ELF-1 (cell line): ENCODE results near the gene ANTXR2.
"Not testable (repeated sequence)": the region's sequence is repeated elsewhere in the genome, so short reads cannot be mapped to it uniquely, and the experiment has no call there.

Source experiments
- DNase-seq: peaks from one replicate; pipeline ENCODE4 v3.0.0-alpha.2; 2016; ENCODE audit warnings: low read depth, low spot score

The ANTXR2 gene

DNA sequence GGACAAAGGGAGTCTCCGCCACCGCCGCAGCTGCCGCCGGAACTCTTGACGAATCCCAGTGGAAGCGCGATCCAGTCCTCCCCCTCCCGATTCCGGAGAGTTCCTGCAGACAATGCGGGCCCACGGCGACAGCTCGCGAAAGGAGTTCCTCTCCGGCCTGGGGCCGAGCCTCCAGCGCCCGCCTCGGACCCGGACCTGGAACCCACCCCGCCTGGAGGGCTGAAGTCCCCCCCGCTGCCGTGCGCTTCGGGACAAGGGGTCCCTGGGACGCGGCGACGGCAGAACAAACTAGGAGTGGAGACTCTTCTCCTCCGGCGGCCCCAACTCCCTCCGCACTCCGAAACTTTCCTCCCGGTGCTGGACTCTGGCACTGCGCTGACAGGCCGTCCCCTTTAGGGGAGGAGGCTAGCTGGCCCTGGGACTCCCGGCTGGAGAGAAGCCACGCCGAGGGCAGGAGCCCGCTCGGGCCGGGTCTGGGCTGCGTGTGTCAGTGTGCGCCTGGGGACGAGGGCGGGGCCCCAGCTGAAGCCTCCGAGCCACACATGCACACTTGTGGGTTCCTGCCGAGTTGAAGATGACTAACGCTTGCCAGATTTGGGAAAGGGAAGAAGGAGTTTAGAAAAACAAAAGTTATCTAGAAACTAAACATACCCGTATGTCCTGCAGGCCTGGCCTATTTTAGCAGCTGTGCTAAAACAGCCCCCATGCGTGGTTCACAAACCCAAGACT lies at the start of gene ANTXR2:
Gene ANTXR2 (minus strand): TSS at position 486 of the 729 bp plus-strand sequence. CDS start 669 bp downstream, outside the sequence.
- peak; percentile 91 for DNase-seq

DNA sequence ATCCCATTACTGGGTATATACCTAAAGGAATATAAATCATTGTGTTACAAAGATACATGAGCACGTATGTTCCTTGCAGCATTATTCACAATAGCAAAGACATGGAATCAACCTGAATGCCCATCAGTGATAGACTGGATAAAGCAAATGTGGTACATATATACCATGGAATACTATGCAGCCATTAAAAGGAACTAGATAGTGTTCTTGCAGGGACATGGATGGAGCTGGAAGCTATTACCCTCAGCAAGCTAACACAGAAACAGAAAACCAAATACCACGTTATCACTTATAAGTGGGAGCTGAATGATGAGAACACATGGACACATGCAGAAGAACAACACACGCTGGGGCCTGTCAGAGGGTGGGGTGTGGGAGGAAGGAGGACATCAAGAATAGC lies 48.8 kb upstream of the ANTXR2 start:
- not testable (repeated sequence) for DNase-seq

GRCh38 chr4:80119620-80120019 lies 46.6 kb upstream of the ANTXR2 start:
- not testable (repeated sequence) for DNase-seq

DNA sequence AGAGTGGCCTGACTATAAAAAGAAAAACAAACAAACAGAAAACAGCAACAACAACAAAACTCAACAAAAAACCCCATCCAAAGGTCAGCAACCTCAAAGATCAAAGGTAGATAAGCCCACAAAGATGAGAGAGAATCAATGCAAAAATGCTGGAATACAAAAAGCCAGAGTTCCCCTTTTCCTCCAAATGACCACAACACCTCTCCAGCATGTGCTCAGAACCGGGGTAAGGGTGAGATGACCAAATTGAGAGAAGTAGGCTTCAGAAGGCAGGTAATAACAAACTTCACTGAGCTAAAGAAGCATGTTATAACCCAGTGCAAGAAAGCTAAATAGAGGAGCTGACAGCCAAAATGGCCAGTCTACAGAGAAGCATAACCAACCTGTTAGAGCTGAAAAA lies 43.5 kb upstream of the ANTXR2 start:
- no peak for DNase-seq

DNA sequence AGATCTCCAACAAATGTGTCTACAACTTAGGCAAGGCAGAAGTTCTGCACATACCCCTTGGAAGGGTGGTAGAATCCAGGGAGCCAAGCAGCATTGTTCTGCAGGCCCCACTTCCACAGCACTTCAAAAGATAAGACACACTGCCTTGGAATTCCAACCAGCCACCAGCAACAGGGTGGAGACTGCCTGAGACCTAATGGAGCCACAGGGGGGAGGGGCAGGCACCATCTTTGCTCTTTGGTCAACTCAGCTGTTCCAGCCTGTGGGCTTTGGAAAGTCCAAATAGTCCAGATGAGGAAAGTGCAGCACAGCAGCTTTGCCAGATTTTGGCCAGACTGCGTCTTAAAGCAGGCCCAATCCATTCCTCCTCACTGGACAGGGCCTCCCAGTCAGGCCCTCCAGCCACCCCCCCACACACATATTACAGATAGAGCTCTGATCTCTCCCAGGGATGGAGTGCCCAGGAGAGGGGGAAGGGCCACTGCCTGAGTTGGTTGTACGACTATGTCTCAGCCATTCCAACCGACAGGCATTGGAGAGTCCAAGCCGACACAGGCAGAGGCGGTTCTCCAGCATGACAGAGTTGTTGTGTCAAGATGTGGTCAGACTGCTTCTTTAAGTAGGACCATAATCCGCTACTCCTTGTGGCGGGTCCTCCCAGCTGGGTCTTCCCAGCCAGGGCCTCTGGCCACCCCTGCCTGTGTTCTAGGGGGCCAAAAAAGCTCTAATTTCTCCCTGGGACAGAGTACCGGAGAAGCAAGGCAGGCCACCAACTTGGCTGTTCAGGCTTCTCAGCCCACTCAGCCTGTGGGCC lies 42.5 kb upstream of the ANTXR2 start:
- DNase-seq = peak; percentile 41

GRCh38 chr4:80114732-80115265 lies 41.8 kb upstream of the ANTXR2 start:
- no peak for DNase-seq

- DNase-seq = no peak
Measured at GRCh38 chr4:80113615-80114014, 40.6 kb upstream of the ANTXR2 start.

DNA sequence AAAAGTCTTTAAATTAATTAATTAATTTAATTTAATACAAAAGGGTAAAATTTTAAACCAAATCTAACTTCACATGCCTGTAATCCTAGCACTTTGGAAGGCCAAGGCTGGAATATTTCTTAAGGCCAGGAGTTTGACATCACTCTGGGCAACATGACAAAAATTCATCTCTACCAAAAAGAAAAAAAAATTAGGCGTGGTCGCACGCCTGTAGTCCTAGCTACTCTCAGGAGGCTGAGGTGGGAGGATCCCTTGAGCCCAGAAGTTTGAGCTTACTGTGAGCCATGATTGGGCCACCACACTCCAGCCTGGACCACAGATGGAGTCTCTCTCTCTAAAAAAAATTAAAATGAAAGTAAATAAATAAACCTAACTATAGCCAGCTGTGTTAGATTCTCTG lies 39.2 kb upstream of the ANTXR2 start:
- DNase-seq = no peak

DNA sequence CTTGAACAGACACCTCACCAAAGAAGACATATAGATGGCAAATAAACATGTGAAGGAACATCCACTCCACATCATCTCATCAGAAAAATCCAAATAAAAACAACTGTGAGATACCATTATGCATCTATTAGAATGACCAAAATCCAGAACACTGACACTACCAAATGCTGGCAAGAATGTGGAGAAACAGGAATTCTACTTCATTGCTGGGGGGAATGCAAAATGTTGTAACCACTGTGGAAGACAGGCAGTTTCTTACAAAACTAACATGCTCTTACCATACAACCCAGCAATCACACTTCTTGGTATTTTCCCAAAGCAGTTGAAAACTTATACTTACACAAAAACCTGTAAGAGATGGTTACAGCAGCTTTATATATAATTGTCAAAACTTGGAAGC lies 38.2 kb upstream of the ANTXR2 start:
- DNase-seq = no peak

DNA sequence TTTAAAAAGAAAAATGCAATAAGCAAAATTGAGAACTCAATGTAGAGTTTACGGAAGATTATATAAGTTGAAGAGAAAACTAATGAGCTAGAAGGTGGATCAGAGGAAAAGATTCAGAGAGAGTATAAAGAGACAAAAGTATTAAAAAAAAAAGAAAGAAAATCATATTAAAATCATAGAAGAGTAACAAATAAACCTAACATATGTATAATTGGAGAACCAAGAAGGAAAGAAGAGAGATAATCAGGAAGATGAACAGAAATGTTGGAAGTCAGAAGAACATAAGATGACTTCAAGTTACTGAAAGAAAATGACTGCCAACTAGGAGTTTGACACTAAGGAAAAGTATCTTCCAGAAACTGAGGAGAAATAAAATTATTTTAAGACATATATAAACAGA lies 34.3 kb upstream of the ANTXR2 start:
- no peak for DNase-seq

GRCh38 chr4:80104927-80105326 lies 31.9 kb upstream of the ANTXR2 start:
- no peak for DNase-seq

DNA sequence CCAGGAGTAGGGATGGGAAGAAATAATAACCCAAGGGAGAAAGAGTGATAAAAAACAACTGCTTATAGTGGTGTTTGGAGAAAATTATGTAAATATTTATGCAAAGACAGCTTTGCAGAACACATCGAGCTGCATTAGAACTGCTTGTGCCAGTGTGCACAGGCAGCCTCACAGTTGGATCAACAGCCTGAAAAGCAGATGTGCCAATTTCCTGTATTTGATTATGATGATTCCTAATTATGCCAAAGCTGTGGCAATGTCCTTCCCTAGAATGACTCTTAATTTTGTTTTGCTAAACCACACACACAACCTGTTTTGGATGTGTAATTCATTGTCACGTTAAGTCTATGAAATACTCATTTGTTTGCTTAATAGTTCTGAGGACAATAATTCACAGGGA lies 30.6 kb upstream of the ANTXR2 start:
- DNase-seq = no peak

GRCh38 chr4:80101792-80102116 lies 28.7 kb upstream of the ANTXR2 start:
- no peak for DNase-seq

DNA sequence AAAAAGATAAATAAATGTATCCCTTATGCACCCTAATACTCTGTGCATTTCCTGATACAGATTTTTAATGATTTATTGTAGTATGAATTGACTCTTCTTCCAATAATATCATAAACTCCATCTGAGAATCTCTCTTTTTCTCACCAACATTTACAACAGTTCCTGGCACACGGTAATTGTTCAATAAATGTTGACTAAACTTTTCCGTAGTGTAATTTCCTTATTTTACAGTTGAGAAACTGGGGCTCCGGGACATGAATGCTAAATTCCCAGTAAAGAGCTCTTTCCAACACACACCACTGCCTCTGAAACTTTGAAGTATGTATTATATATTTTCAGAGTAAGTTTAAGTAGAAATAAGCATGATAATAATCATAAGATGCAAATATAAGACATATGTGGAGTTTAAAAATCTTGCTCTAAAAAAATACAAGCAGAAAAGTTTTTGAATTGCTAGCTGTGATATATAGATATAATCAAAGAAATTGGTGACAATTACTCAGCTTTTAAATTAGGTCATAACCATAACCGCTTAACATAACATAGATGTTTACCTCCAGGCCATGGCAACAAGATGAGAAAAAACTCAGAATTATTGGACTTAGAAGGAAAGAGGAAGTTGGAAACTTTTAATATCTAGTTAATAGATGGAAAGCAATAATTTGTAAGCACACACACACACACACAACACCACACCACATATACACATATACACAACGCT lies 28.2 kb upstream of the ANTXR2 start:
- no peak for DNase-seq

GRCh38 chr4:80099671-80100070 lies 26.6 kb upstream of the ANTXR2 start:
- no peak for DNase-seq

DNA sequence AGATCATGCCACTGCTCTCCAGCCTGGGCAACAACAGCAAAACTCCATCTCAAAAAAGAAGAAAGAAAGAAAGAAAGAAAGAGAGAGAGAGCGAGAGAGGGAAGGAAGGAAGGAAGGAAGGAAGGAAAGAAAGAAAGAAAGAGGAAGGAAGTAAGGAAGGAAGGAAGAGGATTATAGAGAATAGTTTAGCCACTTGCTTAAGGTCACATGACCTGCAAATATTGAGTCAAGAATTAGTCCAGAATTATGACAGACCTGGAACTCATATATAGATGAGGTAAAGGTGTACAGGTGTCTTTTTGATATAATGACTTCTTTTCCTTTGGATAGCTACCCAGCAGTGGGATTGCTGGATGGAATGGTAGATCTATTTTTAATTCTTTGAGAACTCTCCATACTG lies 25.6 kb upstream of the ANTXR2 start:
- DNase-seq = no peak

DNA sequence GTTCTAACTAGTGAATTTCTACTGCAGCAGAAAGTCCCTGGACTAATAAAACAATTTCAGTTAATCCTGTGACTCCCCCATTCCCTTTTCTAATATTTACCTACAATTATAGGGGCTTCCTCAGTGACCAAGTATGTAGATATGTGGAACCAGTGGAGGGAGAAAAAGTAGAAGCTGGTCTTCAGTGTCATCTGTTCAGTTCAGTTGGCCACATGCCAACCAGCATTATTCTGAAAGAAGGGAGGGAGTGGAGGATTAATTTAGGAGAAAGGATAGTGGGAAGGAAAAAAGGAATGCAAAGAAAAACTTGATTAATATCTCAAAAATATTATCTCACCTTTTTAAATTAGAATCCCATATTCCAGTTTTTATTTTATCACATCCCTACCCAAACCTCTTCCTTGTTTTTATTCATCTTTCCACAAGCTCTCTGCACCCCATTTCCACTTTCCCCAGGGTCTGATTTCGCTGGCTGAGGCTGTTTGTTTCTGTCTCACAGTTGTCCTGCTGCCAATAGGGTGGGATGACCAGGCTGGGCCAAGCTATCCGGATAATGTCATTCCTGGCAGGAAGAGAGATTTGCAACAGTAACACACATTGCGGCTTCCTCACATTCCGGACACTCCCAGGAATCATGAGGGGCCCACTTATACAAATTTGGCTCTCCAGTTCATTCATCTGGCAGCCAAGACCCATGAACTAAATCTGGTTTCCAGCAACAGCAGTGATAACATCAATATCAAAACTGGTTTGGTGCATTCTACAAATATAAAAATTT lies 24.6 kb upstream of the ANTXR2 start:
- no peak for DNase-seq

DNA sequence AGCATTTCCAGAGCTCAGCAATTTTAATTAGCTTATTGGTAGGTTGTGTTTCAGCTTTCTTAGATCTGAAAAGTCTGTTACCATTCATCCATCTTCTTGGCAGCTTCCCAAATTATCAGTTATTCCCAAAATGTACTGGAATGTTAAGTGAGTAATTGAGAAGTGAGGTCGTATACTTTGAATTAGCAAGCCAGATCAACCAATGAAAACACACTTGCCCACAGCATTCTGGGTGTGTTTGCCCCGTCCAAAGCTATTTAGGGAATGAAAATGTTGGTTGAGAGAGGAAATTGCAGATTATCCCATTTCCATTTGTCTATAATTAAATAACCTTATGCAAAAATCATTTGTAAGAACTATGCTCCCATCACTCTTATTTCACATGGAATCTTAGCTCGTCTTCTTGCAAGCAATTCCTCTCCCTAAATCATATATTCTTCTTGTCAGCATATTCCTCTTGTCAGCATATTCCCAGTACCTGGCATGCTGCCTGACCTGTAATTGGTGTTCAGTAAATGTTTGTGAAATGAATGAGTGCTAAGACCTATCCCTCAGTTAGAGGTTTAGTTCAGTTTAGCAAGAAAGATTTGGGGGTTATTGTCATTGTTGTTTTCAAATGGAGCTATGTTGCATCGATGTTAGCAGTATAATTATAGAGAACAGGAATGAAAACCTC lies 23.3 kb upstream of the ANTXR2 start:
- DNase-seq = no peak

- no peak for DNase-seq
Measured at GRCh38 chr4:80094191-80094590, 21.2 kb upstream of the ANTXR2 start.

GRCh38 chr4:80093563-80093962 lies 20.5 kb upstream of the ANTXR2 start:
- DNase-seq = no peak

DNA sequence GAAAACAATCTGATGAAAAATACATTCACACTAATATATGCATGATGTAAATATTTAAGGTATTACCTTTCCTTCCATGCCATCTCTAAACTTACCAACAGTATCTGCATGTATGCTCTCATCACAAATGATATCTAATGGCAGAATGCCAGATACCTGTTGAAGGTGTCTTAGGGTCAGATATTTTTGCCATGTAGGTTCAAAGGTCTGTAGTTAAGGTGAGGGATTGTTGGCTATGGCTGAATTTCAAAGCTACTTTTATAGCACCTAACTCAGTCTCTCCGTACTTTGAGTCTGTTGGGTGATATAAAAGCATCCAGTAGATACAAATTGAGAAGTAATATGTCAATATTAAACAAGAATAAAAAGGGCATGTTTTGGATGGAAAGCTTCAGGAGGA lies 19.8 kb upstream of the ANTXR2 start:
- no peak for DNase-seq
